Stomach (tissue), 9 donors: ENCODE data around the gene ALDH1A1. TPM values are rescaled to one million over a fixed set of nuclear protein-coding genes. Genes with fewer than 3 reads are reported as not detected.

Experiments used
- DNase-seq, 2 donors: peaks; one replicate each; pipeline versions ENCODE4 v3.0.0 to v3.0.0-alpha.2; 2013 to 2019
- H3K27ac ChIP-seq, 5 donors: fragments of 200-600 bp in 4 of 5; sonication (generic) in 4 of 5; one replicate each; pipeline ENCODE4 v1.5.1; 2013 to 2019; ENCODE audit warnings: mild to moderate bottlenecking in 1 of 5, moderate library complexity in 1 of 5
- H3K27me3 ChIP-seq, 3 donors: fragments of 200-600 bp; sonication (generic); one replicate each; pipeline ENCODE4 v1.5.1; 2017 to 2019; ENCODE audit warnings: mixed run types in 1 of 3
- H3K36me3 ChIP-seq, 4 donors: fragments of 200-600 bp; sonication (generic); 1 replicate in 3 of 4; 2 replicates in 1 of 4; pipeline ENCODE4 v1.5.1; 2016 to 2019
- H3K4me1 ChIP-seq, 4 donors: fragments of 200-600 bp; sonication (generic); one replicate each; pipeline ENCODE4 v1.5.1; 2016 to 2019
- H3K4me3 ChIP-seq, 4 donors: fragments of 200-600 bp; sonication (generic) in 3 of 4; one replicate each; pipeline ENCODE4 v1.5.1; 2016 to 2019; ENCODE audit warnings: mild to moderate bottlenecking in 1 of 4
- H3K9me3 ChIP-seq, 4 donors: fragments of 200-600 bp; sonication (generic); one replicate each; pipeline ENCODE4 v1.5.1; 2016 to 2019
- EP300 ChIP-seq: sonication (generic); formaldehyde crosslinking; IDR thresholded peaks from one replicate; pipeline ENCODE4 v1.6.1; 2017; ENCODE audit warnings: antibody characterized with exemption
- POLR2A ChIP-seq, 4 donors: fragments of 450-650 bp; IDR thresholded peaks; one replicate each; pipeline ENCODE4 v1.6.1; 2016; ENCODE audit warnings: antibody characterized with exemption in 4 of 4, control low read depth in 2 of 4, mild to moderate bottlenecking in 1 of 4, moderate library complexity in 1 of 4
- POLR2AphosphoS5 ChIP-seq, 3 donors: sonication (generic); formaldehyde crosslinking; IDR thresholded peaks; one replicate each; pipeline ENCODE4 v1.6.1; 2016; ENCODE audit warnings: antibody characterized with exemption in 3 of 3
- WGBS, 5 donors: extraction: QIAGEN DNeasy Blood & Tissue Kit in 3 of 5; methylation state at CpG; one replicate each; pipeline versions ENCODE4 v1.1.5 to v1.1.7; 2013 to 2018; 5-methylcytosine and 5-hydroxymethylcytosine counted together
- intact Hi-C: fragments of 100-400 bp; cut with DNase I; formaldehyde crosslinking; loops from one replicate; pipeline ENCODE4 v1.15.1; 2023; ENCODE audit warnings: low total_unique reads
- polyA plus RNA-seq, 3 donors: library from polyadenylated mRNA; stranded (reverse); fragments of 200-250 nt; gene quantifications; one replicate each; pipeline ENCODE4 v1.2.3, GENCODE V29; 2013
- total RNA-seq, 5 donors: library from RNA; depleted of rRNA; stranded (reverse); fragments of >200 nt; gene quantifications; one replicate each; pipeline versions ENCODE4 v1.1.0 to v1.2.3, GENCODE V29; 2014 to 2016
- TF ChIP-seq, protein P1 (sequence below), 7 experiments: fragments of 450-650 bp in 4 of 7; fragments of 200-600 bp in 3 of 7; sonication (generic) in 3 of 7; IDR thresholded peaks; one replicate each; pipeline ENCODE4 v1.5.1; 2016 to 2019; ENCODE audit warnings: antibody characterized with exemption in 7 of 7, control low read depth in 2 of 7, mild to moderate bottlenecking in 1 of 7
- donor health status: healthy with polysubstance abuse.
- donor health status: Bipolar disorder and iron deficiency.
- donor health status: healthy.

ALDH1A1 gene
- total and polyA plus RNA-seq, 8 donors, result 92.1 to 423 (median 252) TPM

DNA sequence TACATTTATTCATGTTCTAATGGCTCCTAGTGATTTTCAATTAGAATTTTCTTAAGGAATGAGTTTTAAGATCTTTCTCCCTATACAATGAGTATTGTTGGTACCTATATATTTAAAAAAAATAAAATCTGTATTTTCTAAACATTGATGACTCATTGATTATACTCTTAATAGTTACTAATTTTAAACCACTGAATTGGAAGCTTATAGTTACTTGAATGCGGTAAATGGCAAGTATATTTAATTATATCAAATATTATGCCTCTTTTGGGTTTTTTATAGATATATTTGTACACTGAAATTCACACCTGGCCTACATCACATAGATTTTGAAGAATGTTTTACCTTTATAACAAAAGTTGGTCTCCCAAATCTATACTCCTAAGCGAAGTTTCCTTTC is 38.9 kb upstream of the ALDH1A1 start:
- H3K9me3 ChIP-seq, result no peaks in the 10 kb centered on the region
- TF ChIP-seq POLR2AphosphoS5 (IDR thresholded peaks at IDR 0.05), result no peak
- TF ChIP-seq, protein P1, sequence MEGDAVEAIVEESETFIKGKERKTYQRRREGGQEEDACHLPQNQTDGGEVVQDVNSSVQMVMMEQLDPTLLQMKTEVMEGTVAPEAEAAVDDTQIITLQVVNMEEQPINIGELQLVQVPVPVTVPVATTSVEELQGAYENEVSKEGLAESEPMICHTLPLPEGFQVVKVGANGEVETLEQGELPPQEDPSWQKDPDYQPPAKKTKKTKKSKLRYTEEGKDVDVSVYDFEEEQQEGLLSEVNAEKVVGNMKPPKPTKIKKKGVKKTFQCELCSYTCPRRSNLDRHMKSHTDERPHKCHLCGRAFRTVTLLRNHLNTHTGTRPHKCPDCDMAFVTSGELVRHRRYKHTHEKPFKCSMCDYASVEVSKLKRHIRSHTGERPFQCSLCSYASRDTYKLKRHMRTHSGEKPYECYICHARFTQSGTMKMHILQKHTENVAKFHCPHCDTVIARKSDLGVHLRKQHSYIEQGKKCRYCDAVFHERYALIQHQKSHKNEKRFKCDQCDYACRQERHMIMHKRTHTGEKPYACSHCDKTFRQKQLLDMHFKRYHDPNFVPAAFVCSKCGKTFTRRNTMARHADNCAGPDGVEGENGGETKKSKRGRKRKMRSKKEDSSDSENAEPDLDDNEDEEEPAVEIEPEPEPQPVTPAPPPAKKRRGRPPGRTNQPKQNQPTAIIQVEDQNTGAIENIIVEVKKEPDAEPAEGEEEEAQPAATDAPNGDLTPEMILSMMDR (IDR thresholded peaks at IDR 0.05), result no peak
- no peak for DNase-seq
- intact Hi-C loops, result no loop called here
- H3K4me3 ChIP-seq, result no peak overlapping the region
- peaks cover 3 to 22% (median 4%) of the 10 kb centered on the region in 4 donors for H3K4me1 ChIP-seq
- no peaks in the 10 kb centered on the region for H3K36me3 ChIP-seq
- no peak overlapping the region for H3K27ac ChIP-seq
- H3K27me3 ChIP-seq, result no peaks in the 10 kb centered on the region
- 93 to 99% (median 95%) methylated on average over 2 of the region's 2 CpGs for WGBS, 5 donors

DNA sequence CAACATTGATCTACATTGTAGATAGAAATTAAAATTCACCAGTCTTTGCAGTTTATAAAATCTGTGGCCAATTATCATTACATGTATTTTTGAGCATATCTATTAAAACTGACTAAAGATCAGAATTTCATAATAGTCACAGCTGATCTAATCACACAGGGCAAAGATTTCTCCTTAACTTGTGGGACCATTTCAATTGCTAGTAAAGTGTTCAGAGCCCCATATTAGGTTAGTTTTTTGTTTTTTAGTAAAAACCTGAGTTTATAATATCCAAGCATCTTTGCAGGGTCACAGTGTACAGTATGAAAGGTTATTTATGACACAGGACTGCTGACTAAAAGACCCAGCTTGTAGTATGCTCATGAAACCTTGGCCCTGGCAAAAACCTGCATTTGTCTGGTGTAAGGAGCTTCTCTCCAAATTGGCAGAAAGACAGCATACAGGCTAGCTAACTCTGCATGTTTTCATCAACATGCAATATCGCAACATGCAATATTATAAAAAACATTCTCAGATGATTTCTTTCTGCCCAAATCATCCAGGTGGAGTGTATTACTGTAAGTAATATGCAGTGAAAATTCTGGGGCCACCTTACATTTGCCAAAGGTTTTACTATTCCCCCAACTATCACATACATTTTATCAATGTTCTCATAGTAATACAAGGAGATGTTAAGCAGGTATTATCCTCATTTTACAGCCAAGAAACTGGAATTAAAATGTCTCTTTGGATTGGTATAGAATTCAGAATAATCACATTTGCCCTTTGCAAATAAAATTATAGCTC is 37.7 kb upstream of the ALDH1A1 start:
- WGBS, 5 donors, result 85 to 97% (median 93%) methylated on average over 1 of the region's 1 CpG
- TF ChIP-seq POLR2AphosphoS5 (IDR thresholded peaks at IDR 0.05) (no peak), EP300 (no peak), POLR2A (IDR thresholded peaks at IDR 0.05) (no peak)
- TF ChIP-seq, protein P1 (IDR thresholded peaks at IDR 0.05), result no peak
- H3K36me3 ChIP-seq, result no peaks in the 10 kb centered on the region
- intact Hi-C loops, result no loop called here
- no peaks in the 10 kb centered on the region for H3K9me3 ChIP-seq
- peaks cover 0 to 20% (median 5%) of the 10 kb centered on the region in 4 donors for H3K4me1 ChIP-seq
- no peak overlapping the region for H3K4me3 ChIP-seq
- no peak for DNase-seq
- H3K27ac ChIP-seq, result no peak overlapping the region
- no peaks in the 10 kb centered on the region for H3K27me3 ChIP-seq

DNA sequence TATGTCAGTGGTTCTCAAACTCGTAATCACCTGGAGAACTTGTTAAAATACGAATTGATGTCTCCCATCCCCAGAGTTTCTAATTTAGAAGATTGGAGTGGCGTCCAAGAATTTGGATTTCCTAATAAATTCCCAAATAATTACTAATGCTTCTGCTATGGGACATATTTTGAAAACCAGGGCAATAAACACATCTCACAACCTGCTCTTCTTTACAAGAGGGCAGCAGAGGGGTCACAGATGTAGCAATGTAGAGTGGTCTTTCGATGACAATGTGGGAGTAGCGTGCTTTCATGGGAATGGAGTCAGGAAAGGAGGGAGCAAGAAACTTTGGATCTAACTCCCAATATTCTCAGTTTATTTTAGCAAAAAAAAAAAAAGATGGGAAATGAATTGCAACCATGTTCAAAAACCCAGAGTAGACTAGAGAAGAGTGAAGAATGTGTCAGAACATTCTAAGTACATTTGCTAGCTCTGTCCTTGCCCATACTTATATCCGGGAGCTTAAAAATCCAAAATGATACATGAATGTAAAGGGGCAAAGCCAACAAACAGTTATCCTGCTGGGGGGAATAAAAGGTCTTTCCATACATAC is 33.8 kb upstream of the ALDH1A1 start:
- H3K4me1 ChIP-seq, result peaks cover 14 to 52% (median 28%) of the 10 kb centered on the region in 4 donors
- H3K9me3 ChIP-seq, result no peaks in the 10 kb centered on the region
- no peak overlapping the region for H3K27ac ChIP-seq
- no peak for DNase-seq
- no peak for TF ChIP-seq POLR2A (IDR thresholded peaks at IDR 0.05)
- intact Hi-C loops, result no loop called here
- 91 to 96% (median 95%) methylated on average over 6 of the region's 6 CpGs for WGBS, 5 donors
- no peaks in the 10 kb centered on the region for H3K36me3 ChIP-seq
- no peaks in the 10 kb centered on the region for H3K27me3 ChIP-seq
- no peak overlapping the region for H3K4me3 ChIP-seq

DNA sequence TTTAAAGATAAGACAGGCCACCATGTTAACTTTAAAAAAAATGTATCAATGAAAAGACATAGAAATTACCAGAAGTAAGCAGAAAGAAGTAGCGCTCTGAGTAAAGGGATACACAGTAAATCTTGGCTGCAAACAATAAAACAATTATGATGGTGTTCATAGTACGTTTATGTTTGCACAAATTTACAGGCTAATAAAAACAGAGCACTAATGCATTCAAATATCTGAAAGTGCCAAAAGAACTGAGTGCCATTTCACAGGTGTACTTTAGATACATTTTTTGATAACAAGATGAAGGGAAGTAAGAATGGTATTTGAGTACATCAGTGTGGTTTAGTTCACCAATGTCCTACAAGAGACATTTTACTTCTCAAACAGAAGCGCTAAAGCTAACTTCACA is 32.9 kb upstream of the ALDH1A1 start:
- no peak overlapping the region for H3K4me3 ChIP-seq
- peak overlapping the region in 1 of 5 donors; percentile 68 for H3K27ac ChIP-seq
- no peaks in the 10 kb centered on the region for H3K9me3 ChIP-seq
- no peaks in the 10 kb centered on the region for H3K36me3 ChIP-seq
- H3K4me1 ChIP-seq, result peaks cover 14 to 56% (median 28%) of the 10 kb centered on the region in 4 donors
- no peaks in the 10 kb centered on the region for H3K27me3 ChIP-seq
- TF ChIP-seq, protein P1 (IDR thresholded peaks at IDR 0.05), result no peak
- TF ChIP-seq EP300, result no peak
- TF ChIP-seq POLR2A (IDR thresholded peaks at IDR 0.05), result no peak
- TF ChIP-seq POLR2AphosphoS5 (IDR thresholded peaks at IDR 0.05), result no peak
- intact Hi-C loops, result no loop called here
- WGBS, 5 donors, result 47 to 63% (median 55%) methylated on average over 3 of the region's 3 CpGs
- DNase-seq, result no peak

DNA sequence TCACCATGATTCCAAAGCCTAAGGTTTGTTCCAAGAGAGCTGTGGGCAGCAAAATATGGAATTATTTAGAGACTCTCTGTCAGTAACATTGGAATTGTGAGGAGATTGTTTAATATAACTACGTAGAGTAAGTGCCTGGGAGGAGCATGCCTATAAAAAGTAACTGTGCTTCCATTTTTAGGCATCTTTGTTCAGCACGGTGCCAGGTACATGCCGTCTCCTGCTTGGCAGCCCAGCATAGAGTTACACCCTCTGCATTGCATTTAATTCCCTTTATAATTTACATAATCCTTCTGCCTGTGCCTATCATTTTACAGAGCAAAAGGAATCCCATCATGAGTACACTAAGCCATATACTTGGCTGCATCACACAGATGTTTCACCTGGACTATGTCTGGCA is 32.1 kb upstream of the ALDH1A1 start:
- Histone ChIP-seq H3K36me3 (no peaks in the 10 kb centered on the region), H3K27me3 (no peaks in the 10 kb centered on the region), H3K4me3 (no peak overlapping the region), H3K4me1 (peaks cover 14 to 63% (median 31%) of the 10 kb centered on the region in 4 donors), H3K27ac (peak overlapping the region in 2 of 5 donors; percentile 54 to 68), H3K9me3 (no peaks in the 10 kb centered on the region)
- intact Hi-C loops, result no loop called here
- TF ChIP-seq POLR2A (IDR thresholded peaks at IDR 0.05), result no peak
- no peak for DNase-seq
- WGBS, 5 donors, result 22 to 54% (median 37%) methylated on average over 3 of the region's 3 CpGs
